Measurements from ENCODE around the gene ICE2.
A peak's percentile ranks its signal among the peaks of the same experiment; 100 is the strongest.
"Not testable (repeated sequence)": the region's sequence is repeated elsewhere in the genome, so short reads cannot be mapped to it uniquely, and the experiment has no call there.

The ICE2 gene

GRCh38 chr15:60413231-60413824, 65.6 kb downstream of the ICE2 start:
- no peak for TF ChIP-seq CTCF (IDR thresholded peaks at IDR 0.05; ENCODE audit: insufficient read depth, low read depth, low read length, missing control alignments)
- peak; percentile 39 for DNase-seq (ENCODE audit: low read depth)
- H3K4me3 ChIP-seq (ENCODE audit: low read length): no peak overlapping the region

DNA sequence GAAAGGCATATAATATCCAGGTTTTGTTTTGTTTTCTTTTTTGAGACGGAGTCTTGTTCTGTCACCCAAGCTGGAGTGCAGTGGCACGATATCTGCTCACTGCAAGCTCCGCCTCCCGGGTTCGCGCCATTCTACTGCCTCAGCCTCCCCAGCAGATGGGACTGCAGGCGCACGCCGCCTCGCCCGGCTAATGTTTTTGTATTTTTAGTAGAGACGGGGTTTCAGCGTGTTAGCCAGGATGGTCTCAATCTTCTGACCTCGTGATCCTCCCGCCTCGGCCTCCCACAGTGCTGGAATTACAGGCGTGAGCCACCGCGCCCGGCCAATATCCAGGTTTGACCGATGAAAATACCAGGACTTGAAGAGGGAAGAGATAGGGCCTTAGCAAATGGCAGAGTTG, 66.1 kb downstream of the ICE2 start:
- not testable (repeated sequence) for DNase-seq (ENCODE audit: low read depth); H3K4me3 ChIP-seq (ENCODE audit: low read length)

GRCh38 chr15:60411774-60412425, 67.0 kb downstream of the ICE2 start:
- TF ChIP-seq CTCF (IDR thresholded peaks at IDR 0.05; ENCODE audit: insufficient read depth, low read depth, low read length, missing control alignments): no peak
- no peak for DNase-seq (ENCODE audit: low read depth)
- no peak overlapping the region for H3K4me3 ChIP-seq (ENCODE audit: low read length)

- H3K4me3 ChIP-seq (ENCODE audit: low read length); DNase-seq (ENCODE audit: low read depth): not testable (repeated sequence)
Observed at GRCh38 chr15:60410350-60410749, 68.6 kb downstream of the ICE2 start.

GRCh38 chr15:60408463-60408981, 70.4 kb downstream of the ICE2 start:
- TF ChIP-seq CTCF (IDR thresholded peaks at IDR 0.05; ENCODE audit: insufficient read depth, low read depth, low read length, missing control alignments): no peak
- peak; percentile 98 for DNase-seq (ENCODE audit: low read depth)
- no peak overlapping the region for H3K4me3 ChIP-seq (ENCODE audit: low read length)

DNA sequence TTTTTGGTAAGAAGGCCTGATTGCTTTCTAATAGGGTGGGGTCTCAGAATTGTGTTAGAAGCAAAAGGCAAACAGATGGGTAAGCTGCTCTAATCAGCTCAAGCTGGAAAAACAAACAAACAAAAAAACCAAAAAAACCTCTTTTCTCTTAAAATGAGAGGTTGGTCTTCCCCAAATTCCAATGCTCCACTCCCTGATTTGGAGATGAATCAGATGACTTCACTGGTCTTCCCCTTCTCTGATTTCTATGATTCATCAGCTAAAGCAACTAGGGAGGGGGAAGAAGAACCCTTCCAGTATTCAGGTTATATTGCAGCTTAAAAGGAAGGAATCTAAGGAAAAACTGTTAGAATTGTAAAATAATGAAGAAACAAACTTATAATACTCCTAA, 71.5 kb downstream of the ICE2 start:
- H3K4me3 ChIP-seq (ENCODE audit: low read length): no peak overlapping the region
- no peak for TF ChIP-seq CTCF (IDR thresholded peaks at IDR 0.05; ENCODE audit: insufficient read depth, low read depth, low read length, missing control alignments)
- DNase-seq (ENCODE audit: low read depth): peak; percentile 81

DNA sequence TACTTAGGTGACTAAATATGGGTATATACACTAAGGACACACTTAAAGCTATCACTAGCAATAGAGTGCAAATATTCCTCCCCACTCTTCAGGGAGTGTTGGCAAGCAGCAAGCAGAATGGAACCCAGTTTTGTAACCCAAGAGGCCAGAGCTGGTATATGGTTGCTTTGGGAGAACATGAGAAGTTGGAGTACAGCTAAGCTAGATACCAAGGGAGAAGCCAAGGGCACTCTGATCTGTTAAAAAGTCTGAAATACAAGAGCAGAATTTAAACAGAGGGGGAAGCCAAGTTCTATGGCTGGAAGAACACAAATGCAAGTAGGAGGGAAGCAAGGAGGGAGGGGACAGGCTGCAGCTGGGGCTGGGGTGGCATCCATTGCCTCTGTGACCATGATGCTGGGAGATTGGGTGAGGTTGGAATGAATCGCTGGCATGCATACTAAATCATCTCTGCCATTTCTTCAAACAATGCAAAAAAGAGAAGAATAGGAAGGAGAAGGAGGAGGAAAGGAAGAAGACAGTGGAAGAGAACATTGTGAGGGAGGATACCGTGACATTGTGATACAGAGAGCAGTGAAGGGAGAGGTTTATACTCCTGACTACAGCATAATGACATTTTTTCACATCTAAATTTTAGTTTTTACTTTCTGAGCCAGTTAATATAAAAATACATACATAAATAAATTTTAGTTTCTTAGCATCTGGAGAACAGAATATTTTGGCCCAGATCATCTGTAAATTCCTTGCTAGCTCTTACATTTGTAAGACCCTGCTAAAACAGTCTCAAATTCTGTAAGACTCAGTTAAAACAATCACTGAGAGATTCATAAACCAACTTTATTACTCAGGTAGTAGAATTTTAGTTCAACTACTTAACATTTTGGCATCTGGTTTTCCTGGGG, 72.2 kb downstream of the ICE2 start:
- TF ChIP-seq CTCF (IDR thresholded peaks at IDR 0.05; ENCODE audit: insufficient read depth, low read depth, low read length, missing control alignments): no peak
- H3K4me3 ChIP-seq (ENCODE audit: low read length): no peak overlapping the region
- DNase-seq (ENCODE audit: low read depth): no peak
